NCI-H2107 (cell line): ENCODE results near the gene EML1.
A peak's percentile ranks its signal among the peaks of the same experiment; 100 is the strongest.

Experiments used
- DNase-seq: peaks from one replicate; lab custom pipeline; 2025; lab: John Stamatoyannopoulos, UW

The EML1 gene, protein sequence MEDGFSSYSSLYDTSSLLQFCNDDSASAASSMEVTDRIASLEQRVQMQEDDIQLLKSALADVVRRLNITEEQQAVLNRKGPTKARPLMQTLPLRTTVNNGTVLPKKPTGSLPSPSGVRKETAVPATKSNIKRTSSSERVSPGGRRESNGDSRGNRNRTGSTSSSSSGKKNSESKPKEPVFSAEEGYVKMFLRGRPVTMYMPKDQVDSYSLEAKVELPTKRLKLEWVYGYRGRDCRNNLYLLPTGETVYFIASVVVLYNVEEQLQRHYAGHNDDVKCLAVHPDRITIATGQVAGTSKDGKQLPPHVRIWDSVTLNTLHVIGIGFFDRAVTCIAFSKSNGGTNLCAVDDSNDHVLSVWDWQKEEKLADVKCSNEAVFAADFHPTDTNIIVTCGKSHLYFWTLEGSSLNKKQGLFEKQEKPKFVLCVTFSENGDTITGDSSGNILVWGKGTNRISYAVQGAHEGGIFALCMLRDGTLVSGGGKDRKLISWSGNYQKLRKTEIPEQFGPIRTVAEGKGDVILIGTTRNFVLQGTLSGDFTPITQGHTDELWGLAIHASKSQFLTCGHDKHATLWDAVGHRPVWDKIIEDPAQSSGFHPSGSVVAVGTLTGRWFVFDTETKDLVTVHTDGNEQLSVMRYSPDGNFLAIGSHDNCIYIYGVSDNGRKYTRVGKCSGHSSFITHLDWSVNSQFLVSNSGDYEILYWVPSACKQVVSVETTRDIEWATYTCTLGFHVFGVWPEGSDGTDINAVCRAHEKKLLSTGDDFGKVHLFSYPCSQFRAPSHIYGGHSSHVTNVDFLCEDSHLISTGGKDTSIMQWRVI

DNA sequence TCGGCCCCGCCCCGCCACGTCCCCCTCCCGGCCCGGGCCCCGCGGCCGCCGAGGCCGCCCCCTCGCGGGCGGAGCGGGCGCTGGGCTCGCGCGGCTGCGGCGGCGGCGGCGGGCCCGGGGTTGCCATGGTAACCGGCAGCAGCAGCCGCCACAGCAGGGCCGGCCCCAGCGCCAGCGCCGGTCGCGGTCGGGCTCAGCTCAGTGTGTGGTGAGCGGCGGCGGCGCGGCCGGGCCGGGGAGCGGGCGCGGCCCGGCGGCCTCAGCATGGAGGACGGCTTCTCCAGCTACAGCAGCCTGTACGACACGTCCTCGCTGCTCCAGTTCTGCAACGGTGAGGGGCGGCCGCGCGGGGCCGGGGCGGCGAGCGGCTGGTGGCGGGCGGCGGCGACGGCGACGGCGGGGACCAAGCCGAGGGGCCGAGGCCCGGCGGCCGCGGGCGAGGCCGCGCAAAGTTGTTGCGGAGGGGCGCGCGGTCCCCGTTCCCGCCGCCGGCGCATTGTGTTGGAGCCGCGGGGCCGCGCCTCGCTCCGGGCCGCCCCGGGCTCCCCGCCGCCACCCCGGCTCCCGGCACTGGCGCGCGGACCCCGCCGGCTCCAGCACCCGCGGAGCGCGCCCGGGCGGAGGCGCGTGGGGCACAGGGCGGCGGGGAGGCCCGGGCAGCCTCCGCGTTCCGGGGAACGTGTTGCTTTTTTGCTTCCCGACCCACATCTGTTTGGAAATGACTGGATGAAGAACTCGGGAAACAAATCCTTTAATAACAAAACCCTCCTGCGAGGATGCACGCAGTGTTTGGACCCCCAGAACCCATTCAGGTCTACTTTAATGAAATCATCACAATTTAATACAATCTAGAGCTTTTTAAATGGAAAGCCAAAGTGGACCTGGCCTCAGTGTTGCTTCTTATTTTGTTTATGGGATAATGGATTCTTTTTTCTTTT lies at the start of gene EML1:
Gene EML1, plus strand, starts transcription at position 201 of the 938 bp plus-strand sequence. Its CDS starts 64 bp downstream, at position 265.
- DNase-seq = peak; percentile 50

DNA sequence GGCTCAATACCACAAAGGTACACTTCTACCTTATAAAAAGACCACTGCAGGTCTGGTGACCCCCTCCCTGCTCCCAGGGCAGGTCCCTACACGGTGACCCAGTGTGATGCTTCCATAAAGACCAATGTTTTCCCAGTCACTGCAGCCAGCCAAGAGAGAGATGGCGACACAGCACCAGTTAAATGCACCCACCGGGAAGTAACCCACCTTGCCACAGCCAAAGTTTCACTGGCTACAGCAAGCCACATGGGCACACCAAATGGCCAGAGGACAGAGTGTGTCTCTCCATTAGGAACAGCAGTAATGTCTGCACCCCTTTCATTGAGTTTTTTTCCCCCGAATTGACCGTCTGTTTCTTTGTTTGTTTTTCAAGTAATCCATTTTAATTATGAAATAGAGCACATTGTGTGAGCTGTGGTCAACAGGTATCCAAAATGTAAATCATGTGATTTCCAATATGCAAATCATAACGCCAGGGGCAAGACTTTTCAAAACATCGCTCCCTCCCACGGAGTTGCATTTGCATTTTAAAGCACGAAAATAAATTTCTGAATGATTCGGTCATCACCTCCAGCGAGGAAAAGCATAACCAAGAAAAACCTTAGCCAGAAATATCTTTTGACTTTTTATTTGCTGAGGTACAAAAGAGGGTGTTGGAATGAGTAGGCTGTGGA lies 48.9 kb upstream of the EML1 start:
- DNase-seq = no peak

DNA sequence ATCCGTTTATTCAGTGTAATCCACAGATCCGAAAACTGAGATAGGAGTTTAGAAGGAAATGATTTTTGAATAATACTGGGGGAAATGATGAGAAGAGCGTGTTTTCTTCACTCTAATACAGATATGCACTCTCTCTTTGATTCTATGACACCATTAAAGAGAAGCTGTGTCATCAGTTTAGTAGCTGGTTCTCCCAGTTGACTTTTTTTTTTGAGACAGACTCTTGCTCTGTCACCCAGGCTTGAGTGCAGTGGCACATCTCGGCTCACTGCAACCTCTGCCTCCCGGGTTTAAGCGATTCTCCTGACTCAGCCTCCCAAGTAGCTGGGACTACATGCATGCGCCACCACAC lies 48.4 kb upstream of the EML1 start:
- no peak for DNase-seq

DNA sequence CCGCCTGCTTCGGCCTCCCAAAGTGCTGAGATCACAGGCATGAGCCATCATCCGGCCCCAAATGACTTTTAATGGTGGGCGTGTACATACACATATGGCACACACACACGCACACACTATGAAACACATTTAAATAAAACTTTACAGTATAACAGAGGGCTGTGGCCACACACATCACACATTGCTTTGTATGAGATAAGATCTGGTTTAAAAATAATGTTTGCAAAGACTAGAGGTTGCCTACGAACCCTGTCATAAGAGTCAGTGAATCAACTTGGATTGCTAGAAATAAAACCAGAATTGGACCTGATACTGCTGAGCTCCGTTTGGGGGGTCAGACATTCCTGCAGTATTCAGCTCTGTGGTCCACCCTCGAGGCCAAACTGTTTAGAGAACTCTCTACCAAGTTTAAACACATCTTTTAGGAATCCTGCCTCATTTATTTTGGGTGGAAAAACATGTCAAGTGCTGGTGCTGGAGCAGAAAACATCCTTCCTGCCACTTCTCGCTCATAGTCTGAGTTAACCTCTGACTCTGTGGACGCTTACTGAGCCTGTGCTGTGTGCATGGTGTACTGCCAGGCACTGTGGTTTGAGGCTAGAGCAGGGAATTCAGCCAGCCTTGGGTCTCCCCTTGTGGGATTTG lies 47.8 kb upstream of the EML1 start:
- DNase-seq = no peak

DNA sequence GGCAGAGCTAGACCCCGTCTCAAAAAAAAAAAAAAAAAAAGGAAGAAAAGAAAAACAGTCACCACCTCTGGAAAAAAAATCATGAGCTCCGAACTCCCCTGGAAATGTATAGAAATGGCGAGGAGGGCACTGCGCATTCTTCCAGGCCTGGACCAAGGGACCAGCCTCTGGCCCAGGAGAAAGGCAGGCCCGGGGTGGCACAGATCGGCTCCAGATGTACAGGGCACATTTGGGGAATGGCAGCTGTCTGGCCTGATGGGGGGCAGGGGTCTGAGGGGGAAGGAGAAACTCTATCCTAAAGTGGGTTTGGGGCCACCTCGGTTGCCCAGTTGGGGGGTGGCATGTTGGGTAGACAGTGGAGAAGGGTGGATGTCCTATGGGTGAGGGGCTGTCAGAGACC lies 46.0 kb upstream of the EML1 start:
- DNase-seq = no peak

DNA sequence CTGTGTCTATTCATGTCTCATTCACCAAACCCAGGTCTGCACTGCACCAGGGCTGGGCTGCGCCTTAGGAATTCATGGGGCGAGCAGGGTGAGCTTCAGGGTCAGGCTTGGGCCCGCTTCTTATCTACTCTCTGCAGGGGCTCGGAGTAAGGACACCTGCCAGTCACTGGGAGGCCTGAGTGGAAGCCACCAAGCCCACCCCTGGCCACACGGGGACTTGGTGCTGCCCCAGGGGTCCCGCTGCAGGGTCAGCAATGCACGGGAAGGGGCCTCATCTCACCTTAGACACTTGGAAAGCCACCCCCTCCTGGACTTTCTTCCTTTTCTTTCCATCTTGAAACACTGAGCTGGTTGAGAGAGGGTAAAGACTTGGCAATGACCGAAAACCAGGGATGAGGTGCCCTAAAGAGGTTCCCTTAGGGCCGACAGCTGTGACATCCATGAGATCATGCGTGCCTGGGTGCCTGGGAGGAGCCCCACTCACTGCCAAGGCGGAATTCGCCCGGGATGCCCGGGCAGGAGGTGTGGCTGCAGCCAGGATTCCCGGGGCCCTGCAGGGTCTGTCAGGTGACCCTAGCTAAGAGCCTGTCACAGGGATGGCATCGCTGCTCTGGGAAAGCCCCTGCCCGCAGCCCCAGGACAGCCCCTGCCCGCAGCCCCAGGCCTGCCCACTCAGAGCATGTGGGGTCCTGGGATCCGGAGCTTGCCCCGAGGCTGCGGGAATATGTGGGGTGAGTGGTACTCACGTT lies 45.5 kb upstream of the EML1 start:
- DNase-seq = no peak

DNA sequence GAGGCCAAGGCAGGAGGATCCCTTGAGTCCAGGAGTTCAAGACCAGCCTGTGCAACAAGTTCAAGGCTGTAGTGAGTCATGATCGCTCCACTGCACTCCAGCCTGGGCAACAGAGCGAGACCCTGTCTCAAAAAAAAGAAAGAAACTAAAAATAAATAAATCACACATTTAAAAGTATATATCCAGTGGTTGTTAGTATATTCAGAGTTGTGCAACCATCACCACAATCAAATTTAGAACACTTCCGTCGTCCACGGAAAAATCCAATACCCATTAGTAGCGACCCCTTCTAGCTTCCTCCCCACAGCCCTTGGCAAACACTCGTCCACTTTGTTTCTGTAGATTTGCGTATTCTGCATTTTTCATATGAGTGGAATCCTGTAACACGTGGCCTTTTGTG lies 44.7 kb upstream of the EML1 start:
- DNase-seq = no peak

DNA sequence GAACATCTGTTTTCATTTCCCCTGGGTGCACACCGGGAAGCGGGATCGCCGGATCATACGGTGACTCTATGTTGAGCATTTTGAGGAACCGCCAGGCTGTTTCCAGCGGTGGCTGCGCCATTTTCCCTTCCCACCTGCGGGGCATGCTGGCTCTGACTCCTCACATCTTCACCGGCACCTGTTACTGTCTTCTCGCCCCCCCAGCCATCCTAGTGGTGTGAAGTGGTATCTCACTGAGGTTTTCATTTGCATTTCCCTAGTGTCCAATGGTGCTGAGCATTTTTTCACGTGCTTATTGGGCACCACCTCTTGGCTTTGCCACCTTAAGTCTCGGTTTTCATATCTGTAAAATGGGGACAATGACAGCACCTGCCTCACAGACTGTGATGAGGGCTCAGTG lies 44.1 kb upstream of the EML1 start:
- DNase-seq = no peak

DNA sequence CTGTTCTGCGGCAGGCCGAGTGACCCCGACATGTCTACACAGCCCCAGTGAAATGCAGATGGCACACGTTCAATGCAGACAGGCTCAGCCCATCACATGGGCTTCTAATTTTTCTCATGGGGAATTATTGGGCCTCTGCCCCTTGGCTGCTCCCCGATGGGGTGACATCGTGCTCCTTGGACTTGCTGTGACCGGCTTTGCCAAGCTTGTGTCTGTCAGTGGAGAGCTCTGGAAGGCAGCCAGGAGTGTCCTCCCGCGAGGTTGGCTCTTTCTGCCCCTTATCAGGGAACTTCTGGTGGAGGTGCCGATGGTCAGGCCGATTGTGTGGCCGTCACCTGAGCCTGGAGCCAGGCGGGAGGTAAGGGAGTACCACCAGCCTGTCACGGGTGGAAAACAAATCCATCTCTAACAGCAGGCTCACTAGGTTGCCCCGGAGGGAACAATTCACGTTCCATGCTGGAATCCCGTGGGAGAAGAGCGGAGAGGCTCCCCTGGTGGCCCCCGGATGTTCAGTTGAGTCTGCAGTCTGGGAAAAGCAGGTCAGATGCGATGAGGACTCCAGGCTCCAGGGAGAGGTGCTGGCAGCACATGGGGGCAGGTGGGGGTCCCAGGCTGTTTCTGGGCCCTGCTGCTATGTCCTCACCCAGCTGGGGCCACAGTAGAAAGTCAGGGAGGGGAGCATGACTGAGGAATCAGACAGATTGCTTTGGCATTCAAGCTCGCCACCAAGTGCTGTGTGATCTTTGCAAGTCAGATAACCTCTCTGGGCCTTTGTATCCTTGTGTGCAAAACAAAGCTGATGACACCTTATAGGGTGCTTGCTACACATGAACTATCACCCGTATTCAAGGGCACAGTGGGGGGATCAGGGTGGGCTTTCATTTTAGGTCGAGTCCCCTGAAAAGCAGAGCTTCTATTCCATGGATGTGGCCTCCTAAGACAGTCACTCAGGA lies 43.2 kb upstream of the EML1 start:
- no peak for DNase-seq

DNA sequence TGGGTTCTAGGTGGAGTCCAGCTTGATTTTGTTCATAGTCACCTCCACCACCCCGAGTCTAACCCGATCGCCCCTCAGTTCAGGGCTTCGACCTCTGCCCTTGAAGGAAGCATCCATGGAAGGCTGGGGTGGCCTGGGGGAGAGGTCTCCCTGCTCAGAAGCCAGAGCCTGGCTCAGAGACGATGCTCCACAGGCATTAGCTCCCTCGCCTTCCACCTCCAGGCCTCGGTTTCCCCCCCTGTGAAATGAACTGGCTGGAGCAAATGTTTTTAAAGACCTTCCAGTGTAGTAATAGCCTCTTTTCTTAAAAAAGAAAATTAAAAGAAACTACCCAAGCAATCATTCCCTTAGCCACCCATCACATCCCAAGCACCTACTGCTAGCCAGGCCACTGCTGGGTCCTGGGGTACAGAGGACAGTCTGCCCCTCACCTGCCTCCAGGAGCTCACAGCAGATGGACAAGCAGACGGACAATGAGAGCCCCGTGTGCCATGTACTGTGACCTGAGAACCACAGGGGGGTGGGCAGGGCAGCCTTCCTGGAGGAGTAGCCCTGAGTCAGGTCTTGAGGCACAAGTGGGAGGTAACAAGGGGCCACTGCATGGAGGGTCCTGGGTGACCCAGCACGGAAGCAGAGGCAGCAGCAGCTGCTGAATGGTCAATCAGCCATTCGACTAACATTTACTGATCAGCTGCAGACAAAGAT lies 42.3 kb upstream of the EML1 start:
- DNase-seq = no peak

DNA sequence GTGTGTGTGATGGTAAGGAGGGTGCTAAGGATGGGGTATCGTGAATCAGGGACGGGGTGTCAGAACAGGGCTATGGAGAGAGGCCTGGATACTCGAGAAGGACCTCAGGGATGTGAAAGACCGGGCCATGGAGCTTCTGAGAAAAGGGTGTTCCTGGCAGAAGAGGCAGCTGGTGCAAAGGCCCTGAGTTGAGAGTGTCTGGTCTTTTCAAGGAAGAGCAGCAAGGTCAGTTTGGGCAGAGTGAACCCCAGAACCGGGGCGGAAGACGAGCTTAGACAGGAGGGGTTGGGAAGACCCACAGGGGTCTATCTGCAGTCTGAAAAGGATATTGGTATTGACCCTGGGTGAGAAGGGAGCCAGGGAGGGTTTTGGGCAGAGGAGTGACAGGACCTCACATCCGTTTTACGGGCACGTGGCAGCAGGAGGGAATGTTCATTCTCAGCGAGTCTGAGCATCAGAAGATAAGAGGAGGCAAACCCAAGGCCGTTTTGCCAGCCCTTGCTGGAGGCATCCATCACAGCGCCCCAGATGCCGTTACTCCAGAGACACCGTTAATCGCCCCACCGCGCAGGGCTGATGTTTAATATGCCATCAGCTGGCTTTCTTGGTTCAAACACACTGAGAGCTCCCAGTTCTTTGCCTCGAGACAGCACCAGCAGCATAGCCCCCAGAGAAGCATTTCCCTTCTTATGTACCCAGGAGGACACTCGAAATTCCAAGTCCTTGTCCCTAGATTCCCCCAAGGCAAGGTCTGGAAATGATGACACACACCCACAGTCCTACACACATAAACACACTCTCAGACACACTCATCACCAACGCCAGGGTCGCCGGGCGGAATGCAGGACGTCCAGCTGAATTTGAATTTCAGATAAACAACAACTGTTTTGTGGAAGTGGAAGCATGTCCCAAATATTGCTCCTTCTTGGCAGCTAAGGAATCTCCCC lies 41.4 kb upstream of the EML1 start:
- no peak for DNase-seq

DNA sequence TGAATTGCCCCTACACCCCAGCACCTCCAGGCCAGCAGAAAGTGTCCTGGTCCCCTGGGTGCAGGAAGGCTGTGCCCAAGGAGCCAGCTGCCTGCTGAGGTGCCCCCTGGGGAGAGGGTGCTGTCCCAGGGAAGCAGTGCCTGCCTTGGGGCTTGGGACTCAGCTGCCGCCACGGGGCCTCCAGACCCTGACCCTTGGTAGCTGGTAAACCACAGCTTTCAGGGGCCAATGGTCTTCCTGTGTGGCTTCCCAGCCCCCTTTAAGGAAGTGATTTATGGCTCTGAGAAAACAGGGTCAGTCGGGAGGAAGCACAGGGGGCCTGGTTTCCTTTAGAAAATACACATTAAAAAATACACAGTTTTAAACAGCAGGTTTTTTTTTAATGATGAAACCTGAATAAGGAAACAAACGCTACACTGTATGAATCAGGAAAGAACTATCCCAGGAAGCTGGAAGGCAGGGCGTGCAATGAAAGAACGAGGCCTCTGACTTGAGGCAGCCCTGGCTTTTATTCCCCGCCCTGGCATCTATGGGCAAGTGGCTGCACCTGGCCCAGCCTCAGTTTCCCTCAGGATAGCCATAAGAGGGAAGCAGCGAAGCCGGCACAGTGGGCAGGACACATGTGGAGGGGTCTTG lies 40.6 kb upstream of the EML1 start:
- no peak for DNase-seq

DNA sequence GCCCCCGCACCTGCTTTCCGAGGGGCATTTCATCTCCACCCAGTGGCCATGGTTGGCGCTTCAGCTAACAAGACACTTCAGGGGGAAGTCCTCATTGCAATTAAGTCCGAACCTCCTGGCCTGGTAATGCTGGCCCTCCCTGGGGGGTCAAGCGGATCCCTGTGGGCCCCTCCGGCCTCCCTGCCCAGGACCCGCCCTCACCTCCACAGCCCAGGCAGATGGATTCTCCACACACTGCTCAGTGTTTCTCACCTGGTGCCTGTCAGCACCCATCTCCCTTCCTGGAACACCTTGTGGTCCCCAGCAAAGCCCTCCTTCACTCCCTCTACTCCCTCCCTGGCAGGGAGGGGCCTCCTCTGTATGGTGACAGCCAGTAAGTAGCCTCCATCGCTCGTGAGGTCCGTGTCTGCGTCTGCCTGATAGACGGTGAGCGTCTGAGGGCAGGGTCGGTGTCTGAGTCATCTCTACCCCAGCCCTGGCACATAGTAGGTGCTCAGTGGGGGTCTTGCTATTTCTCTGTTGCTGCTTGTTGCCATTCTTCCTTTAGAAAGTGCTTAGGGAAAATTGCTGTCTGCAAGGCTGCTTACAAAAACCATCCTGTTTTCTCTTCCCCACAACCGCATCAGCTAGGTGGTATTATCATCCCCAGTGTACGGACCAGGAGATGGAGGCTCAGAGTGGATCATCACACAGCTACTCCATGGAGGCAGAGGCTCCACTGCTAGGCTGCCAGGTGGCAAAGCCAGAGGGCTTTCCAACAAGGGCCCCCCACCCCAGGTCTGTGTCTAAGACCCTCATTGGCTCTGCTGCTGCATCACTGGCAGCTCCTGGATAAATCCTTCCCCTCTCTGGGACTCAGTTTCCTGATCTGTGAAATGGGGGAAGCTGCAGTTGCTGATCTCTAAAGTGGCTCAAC lies 39.7 kb upstream of the EML1 start:
- DNase-seq = no peak

DNA sequence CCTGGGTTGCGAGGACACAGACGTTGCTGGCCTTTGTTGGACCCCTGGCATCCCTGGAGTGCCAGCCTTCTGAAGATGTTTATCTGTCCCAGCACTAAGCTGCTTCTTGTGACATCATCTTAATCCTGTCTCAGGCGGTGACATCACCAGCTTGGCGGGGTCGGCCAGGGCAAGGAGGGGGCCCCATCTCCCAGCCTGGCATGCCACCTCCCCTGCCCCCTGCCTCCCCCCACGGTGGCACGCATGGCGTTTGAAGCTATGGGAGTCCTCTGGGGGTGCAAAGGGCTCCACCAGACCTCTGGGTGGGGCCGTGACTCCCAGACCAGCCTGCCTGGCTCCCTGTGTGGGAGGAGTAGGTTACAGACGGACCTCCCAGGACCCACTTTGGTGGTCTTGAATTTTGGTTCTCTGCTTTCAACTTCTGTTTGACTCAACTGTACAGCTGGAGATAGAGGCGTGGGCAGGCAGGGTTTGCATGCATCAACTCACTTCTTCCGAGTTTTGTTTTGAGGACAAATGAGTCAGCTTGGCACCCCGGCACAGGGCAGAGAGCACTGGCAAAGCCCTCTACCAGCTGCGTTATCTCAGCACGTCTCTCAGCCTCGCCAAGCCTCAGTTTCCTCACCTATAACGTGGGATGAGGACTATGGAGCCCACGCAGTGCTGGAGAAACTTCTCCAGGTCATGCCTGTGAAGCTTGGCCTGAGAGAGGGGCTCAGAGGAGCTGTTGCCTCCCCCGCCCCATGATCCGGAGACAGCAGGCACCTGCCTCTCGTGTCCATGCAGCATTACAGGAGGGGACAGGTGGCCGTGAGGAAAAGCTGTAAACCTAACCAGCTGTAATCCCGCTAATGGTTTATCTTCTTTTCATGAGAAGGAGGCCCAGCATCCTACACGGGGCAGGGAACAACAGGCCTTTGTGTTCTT lies 38.8 kb upstream of the EML1 start:
- DNase-seq = no peak

DNA sequence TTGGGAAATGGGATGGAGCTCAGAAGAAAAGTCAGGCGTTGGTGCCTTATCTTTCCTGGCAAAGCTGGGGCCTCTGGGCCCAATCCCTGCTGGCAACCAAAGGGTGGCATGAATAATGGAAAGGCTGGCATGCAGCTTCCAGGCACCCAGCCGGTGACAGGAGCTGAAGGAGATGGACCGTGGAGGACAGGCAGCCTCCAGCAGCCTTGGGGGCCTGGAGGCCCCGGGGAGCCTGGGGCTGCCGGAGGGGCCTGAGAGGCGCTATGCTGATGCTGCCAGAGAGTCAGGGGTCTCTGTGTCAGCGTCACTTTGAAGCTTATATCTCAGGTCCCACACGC lies 38.2 kb upstream of the EML1 start:
- DNase-seq = no peak
